ENCODE data around the gene CLCNKA.
A peak's percentile ranks its signal among the peaks of the same experiment; 100 is the strongest.
"Not testable (repeated sequence)": the region's sequence is repeated elsewhere in the genome, so short reads cannot be mapped to it uniquely, and the experiment has no call there.

Gene CLCNKA

DNA sequence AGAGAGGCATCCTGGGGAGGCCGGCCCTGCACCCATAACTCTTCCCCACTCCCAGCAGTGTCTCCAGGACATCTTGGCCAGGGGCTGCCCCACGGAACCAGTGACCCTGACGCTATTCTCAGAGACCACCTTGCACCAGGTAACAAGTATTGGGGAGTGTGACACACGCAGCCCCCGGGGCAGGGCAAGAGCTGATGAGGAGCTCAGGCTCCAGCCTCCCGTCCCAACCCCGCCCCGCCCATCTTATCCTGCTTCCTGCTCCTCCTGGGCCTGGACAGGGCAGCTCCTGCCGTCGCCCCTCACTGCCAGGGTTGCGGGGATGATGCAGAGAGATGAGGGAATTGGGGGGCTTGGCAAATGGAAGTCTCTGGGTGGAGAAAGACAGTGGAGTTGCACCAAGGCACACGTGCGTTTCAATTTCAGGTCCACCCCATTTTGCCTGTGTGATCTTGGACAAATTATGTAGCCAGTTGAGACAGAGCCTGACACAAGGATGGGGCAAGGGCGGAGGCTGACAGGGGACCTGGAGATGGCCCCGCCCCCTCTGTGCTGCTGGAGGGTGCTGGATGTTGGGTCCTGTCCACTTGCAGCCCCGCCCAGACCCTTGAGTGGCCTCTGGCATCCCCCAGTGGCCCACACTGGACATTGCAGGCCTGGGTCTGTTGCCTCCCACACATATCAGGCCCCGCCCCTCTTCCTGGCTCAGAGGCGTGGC is 10.7 kb downstream of the CLCNKA start:
- peak overlapping the region in 1 of 21 experiments; percentile 13 for H3K27ac ChIP-seq
- H3K4me3 ChIP-seq: no peak overlapping the region

DNA sequence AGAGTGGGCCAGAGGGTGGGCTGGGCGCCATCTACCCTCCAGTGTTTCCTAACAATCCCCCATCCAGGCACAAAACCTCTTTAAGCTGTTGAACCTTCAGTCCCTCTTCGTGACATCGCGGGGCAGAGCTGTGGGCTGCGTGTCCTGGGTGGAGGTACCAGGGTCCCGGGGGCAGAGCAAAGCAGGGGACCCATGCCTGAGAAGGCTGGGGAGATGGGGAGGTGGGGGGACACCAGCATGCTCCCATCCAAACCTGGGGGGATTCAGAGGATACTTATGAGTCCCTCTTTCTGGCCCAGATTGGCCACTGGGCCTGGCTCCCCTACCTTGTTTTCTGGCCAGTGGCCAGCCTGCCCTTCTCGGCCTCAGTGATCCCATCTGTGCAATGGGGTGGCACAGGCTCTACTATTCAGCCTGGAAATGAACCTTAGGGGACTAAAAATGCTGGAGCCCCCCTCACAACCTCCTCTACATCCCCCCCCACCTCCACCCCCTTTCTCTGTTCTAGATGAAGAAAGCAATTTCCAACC is 11.3 kb downstream of the CLCNKA start:
- H3K27ac ChIP-seq, H3K4me3 ChIP-seq: not testable (repeated sequence)

DNA sequence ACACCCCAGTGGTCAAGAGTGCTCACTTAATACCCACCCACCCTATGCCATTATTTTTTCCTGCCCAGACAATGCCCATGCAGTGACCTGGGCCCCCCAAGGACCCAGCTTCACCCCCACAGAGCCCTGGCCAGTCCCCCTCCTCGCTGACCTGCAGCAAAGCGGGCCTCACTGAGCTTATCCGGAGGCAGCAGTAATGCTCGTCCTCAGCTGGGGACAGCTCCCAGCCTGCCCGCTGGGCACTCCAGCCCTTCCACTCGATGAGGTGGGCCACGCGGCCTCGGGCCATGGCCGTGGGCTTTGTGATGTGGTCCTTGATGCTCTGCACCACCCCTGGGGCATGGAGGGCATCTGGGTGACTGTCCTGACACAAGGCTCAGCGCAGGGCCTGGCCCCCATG is 14.6 kb downstream of the CLCNKA start:
- H3K27ac ChIP-seq, H3K4me3 ChIP-seq: not testable (repeated sequence)

DNA sequence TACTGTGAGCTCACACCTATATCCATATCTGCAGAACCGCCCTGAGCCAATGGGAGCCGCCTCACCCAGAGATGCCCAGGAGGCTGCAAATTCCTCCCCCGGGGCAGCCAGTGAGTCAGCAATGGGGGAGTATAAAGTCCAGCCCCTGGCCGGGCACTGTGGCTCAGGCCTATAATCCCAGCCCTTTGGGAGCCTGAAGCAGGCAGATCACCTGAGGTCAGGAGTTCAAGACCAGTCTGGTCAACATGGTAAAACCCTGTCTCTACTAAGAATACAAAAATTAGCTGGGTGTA is 16.7 kb downstream of the CLCNKA start:
- no peak overlapping the region for H3K27ac ChIP-seq

DNA sequence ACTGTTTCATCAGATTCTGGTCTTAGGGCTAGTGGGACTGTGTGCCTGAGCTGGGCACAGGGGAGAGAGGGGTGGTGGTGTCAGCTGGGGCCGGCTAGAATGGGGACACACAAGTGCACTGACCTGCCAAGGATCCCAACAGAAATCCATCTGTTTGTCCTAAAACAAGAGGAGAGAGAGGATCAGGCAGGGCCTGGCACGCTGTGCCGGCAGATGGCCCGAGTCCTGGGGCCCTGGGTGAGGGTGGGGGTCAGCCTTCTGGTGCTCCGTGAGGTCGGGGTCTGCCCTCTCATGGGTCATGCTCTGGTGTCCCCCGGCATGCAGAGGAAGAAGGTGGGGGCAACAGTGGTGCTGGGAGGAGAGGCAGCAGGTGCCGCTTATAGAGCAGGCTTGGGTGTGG is 18.0 kb downstream of the CLCNKA start:
- not testable (repeated sequence) for H3K4me3 ChIP-seq, H3K27ac ChIP-seq

More for the DNA sequence above, 16.7 kb downstream of the CLCNKA start:
- H3K4me3 ChIP-seq: no peak overlapping the region

DNA sequence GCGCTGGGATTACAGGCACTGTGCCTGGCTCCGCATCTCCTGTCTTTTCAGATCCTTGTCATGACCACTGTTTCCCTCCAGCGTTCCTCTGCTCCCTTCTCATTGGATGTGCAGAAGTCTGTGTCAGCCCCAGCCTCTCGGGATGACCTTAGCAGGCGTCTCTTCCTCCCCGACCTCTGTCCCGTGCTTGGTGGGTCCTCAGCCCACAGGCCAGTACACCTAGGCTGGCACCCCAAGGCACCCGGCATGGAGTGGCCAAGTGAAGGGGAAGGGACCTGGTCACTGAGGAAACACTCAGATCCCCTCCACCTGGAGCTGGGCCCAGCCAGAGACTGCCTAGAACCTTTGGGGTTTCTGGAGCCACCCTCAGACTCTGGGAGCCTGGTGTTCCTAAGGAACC is 19.4 kb downstream of the CLCNKA start:
- Histone ChIP-seq H3K27ac (no peak overlapping the region), H3K4me3 (no peak overlapping the region)

DNA sequence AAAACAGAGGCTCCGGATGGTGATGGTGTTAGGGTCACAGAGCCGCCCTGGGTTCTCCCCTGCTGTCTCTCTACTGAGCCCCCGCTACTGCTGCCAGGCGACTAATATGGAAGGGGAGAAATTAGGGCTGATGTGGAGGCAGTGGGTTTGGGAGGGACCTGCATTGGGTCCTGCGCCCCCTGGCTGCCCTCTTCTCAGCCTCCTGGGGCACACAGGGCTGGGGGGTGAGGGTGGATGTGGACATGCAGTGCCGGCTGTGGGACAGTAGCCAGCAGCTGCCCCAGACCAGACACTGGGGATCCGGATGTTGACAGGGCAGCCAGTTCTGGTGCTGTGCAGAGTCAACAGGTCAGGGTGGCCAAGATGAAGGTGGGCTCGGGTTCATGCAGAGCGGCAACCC is 20.3 kb downstream of the CLCNKA start:
- Histone ChIP-seq H3K4me3 (no peak overlapping the region), H3K27ac (no peak overlapping the region)

DNA sequence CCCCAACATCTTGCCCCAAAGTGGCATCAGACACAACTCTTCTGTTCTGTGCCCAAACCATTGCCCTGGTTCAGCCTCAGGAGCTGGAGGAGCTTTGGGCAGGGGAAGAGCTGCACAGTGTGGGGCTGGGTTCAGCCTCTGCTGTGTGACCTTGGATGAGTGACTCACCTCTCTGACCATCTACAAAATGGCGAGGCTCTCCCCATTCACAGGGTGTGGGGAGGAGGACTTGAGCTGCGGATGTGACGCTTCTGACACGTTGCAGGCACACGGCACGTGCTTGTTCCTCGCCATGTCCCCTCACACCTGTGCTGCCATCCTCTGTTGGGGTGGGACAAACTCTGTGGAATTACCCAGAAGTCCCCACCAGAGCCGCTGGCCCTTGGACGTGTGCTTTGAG is 20.8 kb downstream of the CLCNKA start:
- H3K27ac ChIP-seq, H3K4me3 ChIP-seq: not testable (repeated sequence)

DNA sequence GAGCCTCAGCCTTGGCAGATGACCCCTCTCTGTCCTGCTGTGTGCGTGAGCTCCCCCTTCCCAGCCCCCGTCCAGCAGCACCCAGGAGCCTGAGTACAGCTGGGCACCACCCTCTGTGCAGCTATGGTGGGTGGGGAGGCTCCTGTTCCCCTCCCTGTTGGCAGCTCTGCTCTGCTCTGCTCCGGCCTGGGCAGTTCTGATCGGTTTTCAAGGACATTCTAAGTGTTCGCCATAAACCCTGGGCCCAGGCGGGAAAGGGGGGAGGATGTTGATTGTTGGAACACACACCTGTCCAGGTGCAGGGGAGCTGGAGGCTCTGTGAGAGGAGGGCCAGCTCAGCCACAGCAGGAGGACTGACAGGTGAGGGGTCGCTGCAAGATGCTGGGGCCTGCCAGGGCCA is 21.7 kb downstream of the CLCNKA start, which contains the start of gene CLCNKB:
TSS of gene CLCNKB (plus strand) at position 262 of the 400 bp plus-strand sequence. CDS start 711 bp downstream, outside the sequence.
- H3K27ac ChIP-seq: no peak within 1 kb of the TSS
- no peak within 1 kb of the TSS for H3K4me3 ChIP-seq

DNA sequence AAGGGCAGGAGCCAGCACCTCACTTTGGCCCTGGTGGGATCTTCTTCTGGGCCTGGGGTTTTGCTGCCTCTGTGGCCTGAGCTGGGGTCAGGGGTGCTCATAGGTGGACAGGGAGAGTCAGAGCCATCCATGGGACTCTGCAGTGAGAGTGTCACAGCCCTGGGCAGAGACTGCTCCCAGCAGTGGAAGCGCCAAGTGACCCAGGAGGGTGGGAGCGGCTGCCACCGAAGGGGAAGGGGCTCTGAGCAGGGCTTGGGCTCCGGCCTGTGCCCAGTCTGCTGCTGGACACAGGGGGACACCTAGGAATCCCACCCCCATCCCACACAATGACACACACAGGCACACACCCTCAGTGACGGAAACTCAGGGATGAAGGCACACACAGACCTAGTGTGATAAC is 22.1 kb downstream of the CLCNKA start:
- H3K27ac ChIP-seq: no peak overlapping the region
- no peak overlapping the region for H3K4me3 ChIP-seq

DNA sequence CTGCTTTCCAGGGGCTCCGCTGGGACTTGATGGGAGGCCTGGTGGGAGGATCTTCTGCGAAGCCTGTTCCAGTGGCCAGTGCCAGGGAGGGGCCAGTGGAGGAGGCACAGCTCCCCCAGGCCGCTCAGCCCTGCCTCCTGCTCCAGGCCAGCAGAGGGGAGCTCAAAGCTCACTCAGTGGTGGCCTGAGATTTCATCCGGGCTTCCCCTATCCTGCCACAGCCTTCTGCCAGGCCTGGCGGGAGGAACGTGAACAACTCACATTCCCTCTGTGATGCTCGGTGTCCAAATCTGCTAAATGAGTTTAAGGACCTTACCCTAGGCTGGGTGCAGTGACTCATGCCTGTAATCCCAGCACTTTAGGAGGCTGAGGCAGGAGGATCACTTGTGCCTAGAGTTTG is 25.0 kb downstream of the CLCNKA start:
- no peak overlapping the region for H3K4me3 ChIP-seq
- H3K27ac ChIP-seq: no peak overlapping the region

DNA sequence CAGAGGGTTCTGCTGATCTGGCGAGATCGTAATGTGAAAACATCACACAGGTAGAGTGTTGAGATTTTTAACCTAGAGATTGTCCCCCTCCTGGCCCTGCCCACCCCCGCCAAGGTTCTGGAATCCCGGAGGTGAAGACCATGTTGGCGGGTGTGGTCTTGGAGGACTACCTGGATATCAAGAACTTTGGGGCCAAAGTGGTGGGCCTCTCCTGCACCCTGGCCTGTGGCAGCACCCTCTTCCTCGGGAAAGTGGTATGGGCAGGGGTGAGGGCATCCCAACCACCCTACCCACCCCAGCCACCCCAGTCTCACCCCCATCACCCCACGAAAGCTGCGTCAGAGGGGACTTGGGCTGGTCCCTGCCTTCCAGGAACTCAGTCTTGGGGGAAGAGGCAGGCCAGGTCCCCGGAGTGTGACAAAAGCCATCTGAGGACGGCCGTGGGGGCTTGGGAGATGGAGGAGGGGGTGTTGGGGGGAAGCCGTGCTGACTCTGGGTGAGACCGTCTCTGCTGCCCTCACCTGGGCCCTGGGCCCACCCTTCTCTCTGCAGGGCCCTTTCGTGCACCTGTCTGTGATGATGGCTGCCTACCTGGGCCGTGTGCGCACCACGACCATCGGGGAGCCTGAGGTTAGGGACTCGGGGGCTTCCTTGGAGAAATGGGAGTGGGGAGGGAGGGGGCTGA is 26.1 kb downstream of the CLCNKA start:
- H3K4me3 ChIP-seq: peak overlapping the region in 1 of 7 experiments; percentile 24

DNA sequence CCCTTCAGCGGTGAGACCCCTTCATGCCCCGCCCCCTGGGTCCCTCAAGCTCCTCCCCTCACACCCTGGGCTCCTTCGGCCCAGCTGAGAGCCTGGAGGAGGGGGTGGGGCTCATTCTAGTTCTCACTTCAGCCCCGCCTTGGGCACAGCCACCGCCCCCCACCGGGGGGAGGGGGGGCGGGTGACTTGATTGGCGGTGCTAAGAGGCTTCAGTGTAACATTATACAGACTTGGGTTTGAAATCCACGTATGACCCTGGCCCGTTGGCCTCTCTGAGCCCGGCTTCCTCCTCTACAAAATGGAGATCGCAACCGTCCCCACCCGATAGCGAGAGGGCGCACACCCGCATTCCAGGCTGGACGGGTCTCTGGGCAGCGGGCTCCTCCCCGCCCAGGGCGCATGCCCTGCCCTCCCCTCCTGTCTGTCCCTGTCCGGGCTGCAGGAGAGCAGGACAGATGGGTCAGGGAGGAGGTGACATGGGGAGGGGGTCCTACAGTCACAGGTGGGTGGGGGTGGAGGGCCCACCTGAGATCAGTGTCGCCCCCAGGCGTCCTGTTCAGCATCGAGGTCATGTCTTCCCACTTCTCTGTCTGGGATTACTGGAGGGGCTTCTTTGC is 26.8 kb downstream of the CLCNKA start:
- Histone ChIP-seq H3K4me3 (peak overlapping the region in 6 of 7 experiments; percentile 2 to 29 (median 21)), H3K27ac (peak overlapping the region in 2 of 21 experiments; percentile 31 to 68)

More for the DNA sequence above, 26.1 kb downstream of the CLCNKA start:
- no peak overlapping the region for H3K27ac ChIP-seq

DNA sequence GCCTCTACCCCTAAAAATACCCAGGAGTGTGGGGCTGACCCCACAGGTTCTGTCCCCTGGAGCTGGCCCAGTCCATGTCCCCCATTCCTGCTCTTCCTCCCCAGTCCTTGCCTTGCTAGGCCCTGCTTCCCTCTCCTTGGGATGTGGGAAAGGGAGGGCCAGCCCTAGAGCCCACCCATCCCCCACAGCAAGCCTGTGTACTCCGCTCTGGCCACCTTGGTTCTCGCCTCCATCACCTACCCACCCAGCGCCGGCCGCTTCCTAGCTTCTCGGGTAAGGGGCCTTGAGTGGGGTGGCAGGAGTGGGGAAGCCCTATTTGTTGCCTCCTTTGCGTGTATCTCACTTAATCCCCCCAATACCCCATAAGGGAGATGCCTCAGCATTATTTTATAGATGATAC is 28.5 kb downstream of the CLCNKA start:
- H3K27ac ChIP-seq: no peak overlapping the region
- no peak overlapping the region for H3K4me3 ChIP-seq

DNA sequence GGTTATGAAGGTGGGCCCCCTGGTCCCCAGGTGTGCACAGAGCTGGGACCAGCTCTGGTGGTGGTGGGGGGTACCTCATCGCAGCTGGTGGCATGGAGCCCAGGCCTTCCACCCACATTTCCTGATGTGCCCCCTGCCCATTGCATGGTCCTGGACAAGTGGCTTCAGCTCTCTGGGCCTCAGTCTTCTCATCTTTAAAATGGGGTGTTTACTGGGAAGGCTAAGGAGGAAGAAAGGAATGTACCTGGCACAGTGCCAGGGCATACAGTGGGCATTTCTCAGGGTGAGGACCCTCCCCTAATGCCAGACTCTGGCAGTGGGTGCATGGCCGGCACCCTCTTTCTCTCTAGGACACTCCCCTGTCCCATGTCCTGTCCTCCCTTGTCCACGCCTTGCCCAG is 29.2 kb downstream of the CLCNKA start:
- Histone ChIP-seq H3K4me3 (no peak overlapping the region), H3K27ac (no peak overlapping the region)

DNA sequence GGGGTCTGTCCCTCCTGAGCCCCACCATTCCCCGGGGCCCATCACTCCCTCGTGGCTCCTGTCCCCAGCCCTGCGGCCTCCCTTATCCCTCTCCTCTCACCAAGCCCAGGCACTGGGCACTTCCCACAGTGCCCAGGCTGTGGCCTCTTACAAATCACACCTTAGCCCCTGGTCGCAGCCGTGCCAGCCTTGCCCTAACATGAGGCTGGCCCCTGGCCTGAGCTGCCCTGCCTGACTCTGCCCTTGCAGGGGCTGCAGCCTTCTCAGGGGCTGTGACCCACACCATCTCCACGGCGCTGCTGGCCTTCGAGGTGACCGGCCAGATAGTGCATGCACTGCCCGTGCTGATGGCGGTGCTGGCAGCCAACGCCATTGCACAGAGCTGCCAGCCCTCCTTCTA is 30.1 kb downstream of the CLCNKA start:
- not testable (repeated sequence) for H3K27ac ChIP-seq, H3K4me3 ChIP-seq

DNA sequence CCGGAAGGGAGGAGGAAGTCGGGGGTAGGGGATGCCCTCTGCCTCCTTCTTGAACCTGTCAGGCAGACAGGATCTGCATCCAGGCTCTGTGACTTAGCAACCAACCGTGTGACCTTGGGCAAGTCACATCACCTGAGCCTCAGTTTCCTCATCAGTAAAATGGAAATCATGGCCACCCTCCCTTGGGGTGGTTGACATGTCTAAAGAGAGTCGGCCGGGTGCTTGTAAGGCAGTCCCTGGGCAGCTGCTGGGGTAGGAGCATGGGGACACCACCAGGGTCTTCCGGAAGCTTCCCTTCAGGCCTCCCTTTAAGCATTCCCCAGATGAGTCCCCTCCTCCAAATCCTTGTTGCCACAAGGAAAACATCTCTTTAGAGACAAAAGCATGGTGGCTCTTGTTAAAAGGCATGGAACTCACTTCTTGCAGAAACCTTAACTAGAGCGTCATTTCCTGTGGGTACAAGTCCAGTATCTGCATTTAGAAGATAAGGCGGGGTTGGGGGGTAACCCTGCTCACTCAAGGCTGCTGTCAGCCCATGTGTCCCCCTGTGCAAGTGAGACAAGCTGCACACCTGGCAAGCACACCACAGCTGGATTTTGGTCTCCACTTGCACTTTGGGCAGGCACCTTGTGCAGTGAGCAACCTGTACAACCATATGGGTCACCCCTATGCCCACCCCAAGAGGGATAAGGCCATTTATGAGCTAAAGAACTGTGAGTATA is 32.1 kb downstream of the CLCNKA start:
- H3K4me3 ChIP-seq: no peak overlapping the region

DNA sequence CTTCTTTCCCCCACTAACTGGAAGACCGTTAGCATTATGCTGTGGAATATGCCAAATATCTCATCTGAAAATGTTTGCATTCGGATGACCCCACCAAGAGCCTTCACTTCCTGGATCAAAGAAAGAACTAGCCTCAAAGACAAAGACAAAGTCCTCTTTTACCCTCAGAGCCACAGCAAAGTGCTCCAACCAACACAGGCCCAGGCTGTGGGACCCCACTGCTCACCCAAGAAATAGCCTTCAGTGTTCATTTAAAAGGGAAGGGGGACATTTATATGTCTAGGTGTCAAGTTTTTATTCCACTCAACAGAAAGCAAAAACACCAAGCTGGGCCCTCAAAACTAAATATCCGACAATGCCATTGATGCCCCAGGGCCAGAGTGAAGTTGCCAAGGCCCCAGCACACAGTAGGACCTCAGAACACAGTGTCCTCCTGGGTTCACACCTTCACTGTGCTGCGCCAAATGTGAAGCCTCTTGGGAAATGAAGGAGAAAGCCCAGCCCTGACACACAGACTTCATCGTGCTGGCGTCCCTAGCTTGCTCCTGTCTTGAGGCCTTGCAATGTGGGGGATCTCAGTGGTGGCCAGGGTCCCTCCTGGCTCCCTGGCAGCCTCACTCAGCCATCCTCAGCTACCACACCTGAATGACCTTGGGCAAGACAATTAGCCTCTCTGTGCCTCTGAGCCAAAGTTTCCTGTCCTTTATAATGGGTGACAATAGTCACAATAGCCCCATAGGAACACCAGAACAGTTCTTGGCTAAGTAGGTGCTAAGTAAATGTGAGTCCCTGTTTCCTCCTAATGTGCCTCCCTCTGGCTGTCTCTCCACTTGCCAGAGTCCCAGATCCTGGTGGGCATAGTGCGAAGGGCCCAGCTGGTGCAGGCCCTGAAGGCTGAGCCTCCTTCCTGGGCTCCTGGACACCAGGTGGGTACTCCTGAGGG is 33.0 kb downstream of the CLCNKA start:
- H3K4me3 ChIP-seq: no peak overlapping the region
- no peak overlapping the region for H3K27ac ChIP-seq

More for the DNA sequence above, 32.1 kb downstream of the CLCNKA start:
- no peak overlapping the region for H3K27ac ChIP-seq

All from skin epidermis (tissue), 12 donors.